ENCODE measurements around the gene TCF7L1.
A peak's percentile ranks its signal among the peaks of the same experiment; 100 is the strongest.
"Not testable (repeated sequence)": the region's sequence is repeated elsewhere in the genome, so short reads cannot be mapped to it uniquely, and the experiment has no call there.

Gene TCF7L1

GRCh38 chr2:85330839-85331636 is 197.8 kb downstream of the TCF7L1 start:
- Mint-ChIP-seq H3K4me3 (no peak overlapping the region), H3K36me3 (peaks cover 6% of the 10 kb centered on the region), H3K27ac (no peak overlapping the region), H3K4me1 (peaks cover 12% of the 10 kb centered on the region), H3K9me3 (no peaks in the 10 kb centered on the region), H3K27me3 (no peaks in the 10 kb centered on the region)

- not testable (repeated sequence) for H3K4me3 Mint-ChIP-seq, H3K27me3 Mint-ChIP-seq, H3K36me3 Mint-ChIP-seq, H3K9me3 Mint-ChIP-seq, H3K4me1 Mint-ChIP-seq, H3K27ac Mint-ChIP-seq
Observed at GRCh38 chr2:85333877-85334276, 200.7 kb downstream of the TCF7L1 start.

GRCh38 chr2:85334928-85335327 is 201.7 kb downstream of the TCF7L1 start:
- H3K27ac Mint-ChIP-seq, result no peak overlapping the region
- no peaks in the 10 kb centered on the region for H3K4me1 Mint-ChIP-seq
- H3K4me3 Mint-ChIP-seq, result no peak overlapping the region
- no peaks in the 10 kb centered on the region for H3K36me3 Mint-ChIP-seq
- no peaks in the 10 kb centered on the region for H3K27me3 Mint-ChIP-seq
- no peaks in the 10 kb centered on the region for H3K9me3 Mint-ChIP-seq

- Mint-ChIP-seq H3K9me3 (no peaks in the 10 kb centered on the region), H3K4me1 (no peaks in the 10 kb centered on the region), H3K27me3 (no peaks in the 10 kb centered on the region), H3K27ac (no peak overlapping the region), H3K4me3 (no peak overlapping the region), H3K36me3 (peaks cover 1% of the 10 kb centered on the region)
Observed at GRCh38 chr2:85340034-85340892, 207.1 kb downstream of the TCF7L1 start.

GRCh38 chr2:85341269-85342029 is 208.3 kb downstream of the TCF7L1 start:
- Mint-ChIP-seq H3K4me3 (no peak overlapping the region), H3K9me3 (no peaks in the 10 kb centered on the region), H3K27me3 (no peaks in the 10 kb centered on the region), H3K27ac (no peak overlapping the region), H3K36me3 (peaks cover 1% of the 10 kb centered on the region), H3K4me1 (no peaks in the 10 kb centered on the region)

- Mint-ChIP-seq H3K36me3 (peaks cover 1% of the 10 kb centered on the region), H3K4me1 (no peaks in the 10 kb centered on the region), H3K27me3 (no peaks in the 10 kb centered on the region)
Observed at GRCh38 chr2:85342156-85342555, 209.0 kb downstream of the TCF7L1 start.

GRCh38 chr2:85343207-85343895 is 210.2 kb downstream of the TCF7L1 start:
- not testable (repeated sequence) for H3K9me3 Mint-ChIP-seq, H3K27me3 Mint-ChIP-seq, H3K4me1 Mint-ChIP-seq, H3K27ac Mint-ChIP-seq, H3K4me3 Mint-ChIP-seq, H3K36me3 Mint-ChIP-seq

More at GRCh38 chr2:85342156-85342555, 209.0 kb downstream of the TCF7L1 start:
- Mint-ChIP-seq H3K9me3 (no peaks in the 10 kb centered on the region), H3K4me3 (no peak overlapping the region), H3K27ac (no peak overlapping the region)

GRCh38 chr2:85344356-85344954 is 211.3 kb downstream of the TCF7L1 start:
- no peaks in the 10 kb centered on the region for H3K27me3 Mint-ChIP-seq
- H3K36me3 Mint-ChIP-seq, result peaks cover 7% of the 10 kb centered on the region
- no peak overlapping the region for H3K4me3 Mint-ChIP-seq
- no peaks in the 10 kb centered on the region for H3K4me1 Mint-ChIP-seq
- H3K9me3 Mint-ChIP-seq, result no peaks in the 10 kb centered on the region
- no peak overlapping the region for H3K27ac Mint-ChIP-seq

GRCh38 chr2:85347599-85347998 is 214.4 kb downstream of the TCF7L1 start:
- Mint-ChIP-seq H3K27ac (no peak overlapping the region), H3K27me3 (no peaks in the 10 kb centered on the region), H3K36me3 (peaks cover 18% of the 10 kb centered on the region), H3K9me3 (no peaks in the 10 kb centered on the region), H3K4me1 (peaks cover 1% of the 10 kb centered on the region), H3K4me3 (no peak overlapping the region)

GRCh38 chr2:85353876-85354285 is 220.7 kb downstream of the TCF7L1 start:
- Mint-ChIP-seq H3K4me1 (peaks cover 39% of the 10 kb centered on the region), H3K27me3 (no peaks in the 10 kb centered on the region), H3K4me3 (peak overlapping the region; percentile 96), H3K36me3 (peaks cover 18% of the 10 kb centered on the region), H3K9me3 (no peaks in the 10 kb centered on the region), H3K27ac (peak overlapping the region; percentile 97)

- Mint-ChIP-seq H3K27me3 (no peaks in the 10 kb centered on the region), H3K4me1 (peaks cover 43% of the 10 kb centered on the region), H3K9me3 (no peaks in the 10 kb centered on the region), H3K4me3 (peak within 1 kb of the TSS; percentile 96), H3K27ac (peak within 1 kb of the TSS; percentile 97), H3K36me3 (peaks cover 18% of the 10 kb centered on the region)
Observed at GRCh38 chr2:85354286-85355072, 221.3 kb downstream of the TCF7L1 start, which contains the start of the genes ELMOD3 and RETSAT. TSS of gene ELMOD3 (plus strand) at chr2:85354769. CDS start at chr2:85357199, 2,430 bp downstream. TSS of gene RETSAT (minus strand) at chr2:85354528. CDS start at chr2:85354507, 21 bp downstream.

GRCh38 chr2:85355073-85355410 is 221.8 kb downstream of the TCF7L1 start:
- H3K4me3 Mint-ChIP-seq, result peak overlapping the region; percentile 96
- peak overlapping the region; percentile 97 for H3K27ac Mint-ChIP-seq
- H3K27me3 Mint-ChIP-seq, result no peaks in the 10 kb centered on the region
- no peaks in the 10 kb centered on the region for H3K9me3 Mint-ChIP-seq
- peaks cover 46% of the 10 kb centered on the region for H3K4me1 Mint-ChIP-seq
- H3K36me3 Mint-ChIP-seq, result peaks cover 19% of the 10 kb centered on the region

GRCh38 chr2:85355521-85355920 is 222.3 kb downstream of the TCF7L1 start:
- peaks cover 46% of the 10 kb centered on the region for H3K4me1 Mint-ChIP-seq
- no peaks in the 10 kb centered on the region for H3K27me3 Mint-ChIP-seq
- H3K4me3 Mint-ChIP-seq, result peak overlapping the region; percentile 96
- H3K9me3 Mint-ChIP-seq, result no peaks in the 10 kb centered on the region
- peaks cover 15% of the 10 kb centered on the region for H3K36me3 Mint-ChIP-seq
- H3K27ac Mint-ChIP-seq, result no peak overlapping the region

GRCh38 chr2:85356186-85356585 is 223.0 kb downstream of the TCF7L1 start:
- Mint-ChIP-seq H3K4me1 (peaks cover 46% of the 10 kb centered on the region), H3K27ac (no peak overlapping the region), H3K27me3 (no peaks in the 10 kb centered on the region), H3K36me3 (peaks cover 10% of the 10 kb centered on the region), H3K9me3 (no peaks in the 10 kb centered on the region), H3K4me3 (no peak overlapping the region)

All from activated naive CD4-positive, alpha-beta T cell treated with anti-CD3 and anti-CD28 coated beads, Interleukin-2, amount 50 U/mL, for 24 hours (primary cell).